Fibroblast of gingiva (primary cell): ENCODE data around the gene MRNIP.

ENCODE experiments used
- DNase-seq: peaks from one replicate; pipeline ENCODE4 v3.0.0-alpha.2; 2011; ENCODE audit warnings: low read depth

The MRNIP gene

DNA sequence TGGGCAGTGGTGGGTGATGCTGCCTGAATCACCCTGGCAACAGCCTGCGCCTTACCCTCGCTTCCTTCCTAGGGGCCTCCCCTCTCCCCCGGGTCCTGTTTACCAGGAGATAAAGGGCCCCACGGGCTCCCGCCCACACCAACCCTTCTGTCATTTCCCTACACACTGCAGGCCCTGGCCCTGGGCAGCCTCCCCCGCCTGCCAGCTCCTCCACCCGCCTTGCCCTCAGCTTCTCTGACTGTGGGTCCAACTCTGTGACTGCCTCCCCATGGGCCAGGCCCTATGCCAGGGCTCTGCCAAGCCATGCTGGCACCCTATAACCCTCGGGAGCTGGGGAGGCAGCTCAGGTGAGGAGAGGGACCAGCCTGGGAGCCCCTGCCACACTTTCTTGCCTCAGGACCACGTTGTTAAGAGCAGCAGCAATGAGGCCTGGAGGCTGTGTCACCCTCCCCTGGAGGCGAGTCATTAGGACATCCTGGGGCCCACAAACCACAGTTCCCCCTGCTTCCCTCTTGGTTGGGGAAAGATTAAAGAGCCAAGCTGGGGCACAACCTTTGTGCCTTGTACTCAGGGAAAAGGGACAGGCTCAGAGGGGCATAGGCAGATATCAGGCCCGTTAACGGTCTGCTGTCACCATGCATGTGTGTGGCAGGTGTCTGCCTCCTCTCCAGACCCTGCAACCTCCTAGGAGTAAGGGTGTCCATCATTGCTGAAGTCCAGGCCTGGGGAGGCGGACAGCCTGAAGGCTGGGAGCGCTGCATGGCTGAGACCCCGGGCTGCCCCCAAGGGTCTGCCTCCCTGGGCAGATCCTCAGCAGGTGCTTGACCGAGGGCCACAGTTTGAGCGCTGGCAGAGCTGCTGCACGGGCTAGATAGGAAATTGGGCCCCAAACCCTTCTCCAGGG, 54.7 kb downstream of the MRNIP start:
- no peak for DNase-seq

DNA sequence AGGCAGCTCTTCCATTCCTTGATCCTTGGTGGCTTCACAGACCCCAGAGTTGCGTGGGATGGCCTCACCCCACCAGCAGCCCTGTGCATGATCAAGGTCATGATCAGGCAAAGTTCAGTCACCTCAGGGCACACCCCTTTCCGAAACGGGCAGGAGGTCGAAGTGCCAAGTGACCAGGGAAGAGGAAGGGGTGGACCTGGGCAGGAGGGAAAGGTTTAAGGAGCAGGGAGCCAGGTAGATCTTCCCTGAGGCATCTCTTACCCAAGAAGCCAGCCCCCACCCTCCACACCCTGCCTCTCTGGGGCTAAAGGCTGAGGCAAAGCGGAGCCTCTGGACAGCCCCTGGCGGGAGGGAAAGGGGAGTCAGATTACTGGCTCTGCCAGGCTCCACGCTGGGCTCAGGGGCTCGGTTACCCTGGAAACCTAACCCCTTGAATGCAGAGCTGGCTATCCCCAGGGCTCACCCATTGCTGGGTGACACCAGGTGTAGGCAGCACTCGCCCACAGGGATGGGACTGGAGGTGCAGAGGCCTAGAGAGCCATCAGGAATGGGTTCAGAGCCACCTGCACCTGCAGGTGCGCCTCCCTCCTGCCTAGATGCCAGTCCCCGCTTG, 55.6 kb downstream of the MRNIP start:
- DNase-seq = no peak

DNA sequence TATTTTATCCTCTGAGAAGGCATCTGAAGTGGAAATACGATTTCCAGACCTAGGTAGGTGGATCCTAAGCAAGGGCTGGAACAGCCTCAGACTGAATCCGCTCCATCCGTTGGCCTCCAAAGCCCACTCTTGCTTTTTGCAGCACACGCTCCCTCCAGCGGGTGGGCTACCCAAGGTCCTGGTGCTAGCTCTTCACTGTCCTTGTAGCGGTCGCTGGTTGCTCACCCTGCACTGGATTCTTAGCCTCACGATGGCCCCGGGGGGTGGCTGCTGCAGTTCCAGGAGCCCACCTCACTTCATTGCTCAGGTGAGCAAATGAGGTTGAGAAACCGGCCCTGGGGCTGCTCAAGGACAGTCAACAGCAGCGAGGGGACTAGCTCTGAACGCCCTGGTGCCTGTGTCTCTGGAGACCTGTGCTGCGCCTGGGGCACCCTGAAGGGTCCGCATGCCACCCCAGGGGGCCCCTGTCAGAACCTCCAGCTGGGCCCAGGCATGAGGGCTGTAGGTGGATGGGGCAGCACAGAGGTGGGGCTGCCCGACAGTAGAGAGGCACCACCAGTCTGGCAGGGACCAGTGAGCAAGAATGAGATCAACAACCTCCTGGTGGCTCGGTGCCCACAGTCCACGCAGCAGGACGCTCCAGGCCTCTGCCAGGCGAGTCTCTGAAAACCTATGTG, 56.3 kb downstream of the MRNIP start:
- DNase-seq = no peak

DNA sequence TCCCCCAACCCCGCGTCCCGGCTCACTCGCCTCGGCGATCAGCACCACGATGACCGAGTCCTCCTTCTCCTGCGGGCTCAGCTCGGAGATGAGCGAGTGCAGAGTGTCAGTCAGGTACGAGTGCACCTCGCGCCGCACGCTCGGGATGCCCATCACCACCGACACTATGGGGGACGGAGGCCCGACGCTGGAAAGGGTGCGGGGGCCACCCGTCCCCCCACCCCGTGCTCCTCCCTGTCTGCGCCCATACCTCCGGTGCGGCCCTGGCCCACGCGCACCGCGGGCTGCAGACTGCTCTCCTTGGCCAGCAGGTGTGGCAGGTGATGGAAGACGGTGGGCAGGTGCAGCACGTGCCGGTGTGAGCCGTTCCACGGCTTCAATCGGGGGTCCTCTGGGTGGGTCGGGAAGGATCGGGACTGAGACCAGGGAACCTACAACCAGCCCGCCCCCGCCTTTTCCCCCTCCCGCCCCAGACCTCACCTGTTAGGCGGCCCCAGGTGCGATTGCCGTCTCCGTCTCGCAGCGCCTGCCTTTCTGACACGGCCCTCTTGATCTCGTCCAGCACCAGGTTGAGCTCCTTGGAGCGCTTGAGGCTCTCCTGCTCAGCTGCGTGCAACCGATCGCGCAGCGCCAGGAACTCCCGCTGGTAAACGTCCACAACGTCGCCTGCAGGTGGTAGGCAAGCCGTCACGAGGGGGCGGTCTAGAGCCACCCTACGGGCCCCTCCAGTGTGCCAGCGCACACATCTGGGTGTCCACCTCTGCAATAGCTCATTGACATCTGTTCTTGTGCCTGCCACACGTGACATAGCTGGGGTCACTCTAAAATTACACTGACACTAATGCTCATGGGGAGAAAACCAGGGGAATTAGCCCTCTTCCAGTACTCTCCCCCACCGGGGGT, 57.1 kb downstream of the MRNIP start:
- DNase-seq = peak; percentile 54

DNA sequence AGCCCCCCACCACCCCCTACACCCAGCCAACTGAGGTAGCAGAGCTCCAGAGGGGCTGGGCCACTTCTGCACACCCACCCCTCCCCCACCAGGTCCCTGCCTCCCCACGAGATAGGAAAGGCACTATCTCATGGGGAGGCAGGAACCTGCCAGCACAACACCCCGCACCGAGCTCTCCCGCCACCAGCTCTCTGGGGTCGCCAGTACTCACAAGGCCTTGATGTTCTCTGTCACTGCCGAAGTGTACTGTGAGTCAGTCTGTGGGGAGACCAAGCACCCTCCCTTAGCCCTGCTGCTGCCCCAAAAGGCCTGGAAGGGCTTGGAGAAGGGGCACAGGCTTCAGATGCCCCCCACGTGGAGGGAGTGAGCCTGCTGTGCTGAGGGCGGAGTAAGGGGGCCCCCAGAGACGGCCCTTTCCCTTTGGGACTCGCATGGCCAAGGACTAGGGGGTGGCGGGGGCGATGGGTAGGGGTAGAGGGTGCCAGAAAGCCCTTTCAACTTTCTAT, 57.9 kb downstream of the MRNIP start:
- no peak for DNase-seq

DNA sequence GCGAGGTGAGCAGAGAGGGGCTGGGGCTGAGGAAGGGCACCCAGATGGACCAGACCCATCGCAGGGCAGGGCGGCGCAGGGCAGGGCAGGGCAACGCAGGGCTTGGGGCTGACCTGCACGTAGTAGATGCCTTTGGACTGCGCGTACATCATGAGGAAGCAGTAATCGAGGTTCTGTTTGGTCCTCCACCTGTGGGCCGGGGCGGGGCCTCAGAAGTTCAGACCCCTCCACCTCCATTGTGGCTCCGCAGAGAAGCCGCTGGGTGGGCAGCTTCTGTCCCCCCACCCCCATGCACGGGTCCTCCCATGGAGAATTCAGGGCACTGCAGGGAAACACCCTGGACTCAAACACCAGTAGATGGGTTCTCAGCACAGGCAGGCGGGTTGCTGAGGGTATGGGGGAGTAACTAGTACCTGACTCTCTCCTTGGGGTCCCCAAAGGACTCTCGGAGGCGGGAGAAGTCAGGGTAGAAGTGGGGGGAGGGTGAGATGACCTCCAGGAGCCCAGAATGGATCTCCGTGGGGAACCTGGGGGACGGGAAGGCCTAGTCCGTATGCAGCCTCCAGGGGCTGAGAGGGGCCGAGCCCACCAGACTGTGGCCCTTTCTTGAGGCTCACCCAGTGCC, 58.4 kb downstream of the MRNIP start:
- no peak for DNase-seq

DNA sequence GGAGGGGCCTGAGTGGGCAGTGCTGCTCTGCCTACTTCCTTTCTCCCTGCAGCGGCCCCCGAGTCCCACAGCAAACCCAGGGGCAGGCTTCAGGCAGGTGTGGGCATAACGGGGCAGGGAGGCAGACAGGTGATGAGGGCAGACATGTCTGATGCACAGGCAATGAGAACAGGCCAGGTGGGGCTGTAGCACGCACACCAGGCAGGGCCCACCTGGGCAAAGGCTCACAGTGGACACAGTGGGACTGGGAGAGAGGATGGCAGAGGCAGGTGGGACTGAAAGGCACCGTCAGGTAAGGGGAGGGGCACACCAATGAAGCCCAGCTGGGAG, 59.0 kb downstream of the MRNIP start:
- no peak for DNase-seq

DNA sequence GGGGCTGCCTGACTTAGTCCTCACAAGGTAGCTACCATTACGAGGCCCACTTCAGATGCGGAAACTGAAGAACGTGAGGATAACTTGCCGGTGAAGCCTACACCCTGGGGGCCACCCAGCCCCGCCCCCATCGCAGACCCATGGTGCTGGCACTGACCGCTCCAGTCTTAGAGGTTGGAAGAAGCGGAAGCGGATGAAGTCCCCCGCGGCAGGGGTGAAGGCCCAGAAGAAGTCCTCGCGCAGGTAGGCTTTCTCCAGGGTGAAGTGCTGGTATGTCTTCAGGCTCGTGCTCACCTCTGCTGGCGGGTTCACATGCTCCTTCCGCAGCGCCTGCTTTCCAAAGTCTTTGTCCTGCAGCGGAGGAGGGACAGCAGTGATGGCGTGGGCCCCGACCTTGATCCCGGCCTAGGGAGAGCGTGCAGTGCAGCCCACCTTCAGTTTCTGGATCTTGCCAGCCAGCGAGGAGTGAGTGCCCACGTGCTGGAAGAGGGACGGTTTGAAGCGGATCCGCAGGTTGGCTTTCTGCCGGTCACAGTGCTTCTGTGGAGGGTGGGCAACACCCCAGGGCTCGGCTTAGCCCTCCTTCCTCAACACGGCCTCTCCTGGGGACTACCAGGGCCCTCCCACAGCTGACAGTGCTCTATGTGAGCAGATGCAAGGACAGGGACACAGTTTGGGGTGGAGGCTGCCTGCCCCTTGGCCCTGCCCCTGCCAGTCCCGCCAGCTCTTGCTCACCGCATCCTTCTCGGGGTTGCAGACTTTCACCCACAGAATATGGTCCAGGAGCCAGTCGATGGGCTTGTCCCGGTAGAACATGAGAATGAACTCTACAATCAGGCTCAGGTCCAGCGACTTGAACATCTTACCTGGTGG, 59.6 kb downstream of the MRNIP start:
- DNase-seq = no peak

DNA sequence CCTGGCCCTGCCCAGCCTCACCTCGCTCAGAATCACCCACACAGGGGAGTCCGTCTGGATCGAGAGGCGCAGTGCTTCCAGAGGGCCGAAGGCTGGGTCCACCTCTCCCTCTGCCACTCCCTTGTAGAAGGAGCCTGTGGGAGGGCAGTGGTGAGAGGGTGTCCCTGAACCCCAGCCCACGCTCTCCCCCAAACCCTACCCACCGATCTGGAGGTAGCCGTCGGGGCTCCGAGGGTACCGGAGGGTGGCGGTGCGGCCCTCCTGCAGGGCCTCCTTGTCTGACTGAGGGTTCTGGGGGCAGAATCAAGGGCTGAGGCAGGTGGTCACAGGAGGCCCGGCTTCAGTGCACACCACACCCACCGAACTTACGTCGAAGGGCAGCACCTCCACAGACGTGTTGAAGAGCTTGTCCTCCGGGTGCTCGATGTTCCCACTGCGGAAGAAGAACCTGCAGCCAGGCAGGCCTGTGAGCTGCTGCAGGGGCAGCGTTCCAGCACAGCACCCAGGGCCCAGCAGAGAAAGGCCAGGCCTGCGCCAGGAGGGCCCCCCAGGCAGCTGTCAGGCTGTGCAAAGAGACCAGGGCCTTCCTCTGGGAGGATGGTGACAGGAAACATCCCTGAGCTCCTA, 60.4 kb downstream of the MRNIP start:
- DNase-seq = no peak

DNA sequence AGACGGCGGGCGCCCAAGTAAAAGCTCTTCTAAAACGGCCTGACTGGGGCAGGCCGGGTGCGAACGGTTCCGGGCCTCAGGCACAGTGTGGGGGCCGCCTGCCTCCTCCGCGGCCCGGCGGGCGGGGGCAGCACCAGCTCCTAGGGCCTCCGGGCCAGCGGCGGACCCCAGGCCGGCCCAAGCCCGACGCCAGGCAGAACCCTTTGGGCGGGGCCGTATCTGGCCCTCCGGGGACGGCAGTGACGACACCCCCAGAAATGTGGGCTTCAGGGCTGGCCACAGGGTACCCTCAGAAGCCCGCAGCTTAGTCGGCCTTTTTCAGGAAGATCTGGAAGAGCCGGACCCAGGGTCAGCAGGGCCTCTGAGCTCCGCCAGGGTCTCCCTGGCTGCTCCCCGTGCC, 60.9 kb downstream of the MRNIP start:
- no peak for DNase-seq

DNA sequence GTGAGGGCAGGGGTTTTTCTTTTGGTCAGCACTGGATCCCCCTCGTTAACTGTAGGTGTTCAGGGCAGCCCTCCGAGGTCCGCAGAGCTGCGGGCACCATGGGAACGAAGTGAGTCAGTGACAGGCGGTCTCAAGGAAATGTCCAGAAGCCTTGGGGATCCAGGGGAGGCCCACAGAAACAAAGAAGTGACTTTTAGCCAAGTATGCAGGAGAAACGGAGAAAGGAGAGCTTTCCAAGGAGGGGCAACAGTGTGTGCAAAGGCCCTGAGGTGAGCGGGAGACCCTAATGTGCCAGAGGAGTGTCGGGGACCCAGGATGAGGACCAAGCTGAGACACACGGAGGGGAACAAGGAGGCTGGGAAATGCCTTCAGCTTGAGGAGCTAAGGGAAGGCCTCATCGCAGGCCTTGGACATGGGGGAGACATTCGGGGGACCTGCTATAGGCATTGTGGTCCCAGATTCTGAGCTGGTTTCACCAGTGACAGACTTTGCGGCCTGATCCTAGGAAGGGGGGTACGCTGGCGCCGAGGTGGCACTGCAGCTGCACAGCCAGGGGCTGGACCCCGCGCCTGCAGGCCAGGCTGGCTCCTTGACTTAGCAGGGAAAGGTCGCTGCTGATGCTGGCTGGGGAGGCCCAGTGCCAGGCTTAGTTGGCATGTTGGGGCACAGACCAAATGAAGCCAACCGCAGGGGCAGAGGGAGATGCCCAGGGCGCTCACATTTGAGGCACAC, 61.6 kb downstream of the MRNIP start:
- DNase-seq = no peak

DNA sequence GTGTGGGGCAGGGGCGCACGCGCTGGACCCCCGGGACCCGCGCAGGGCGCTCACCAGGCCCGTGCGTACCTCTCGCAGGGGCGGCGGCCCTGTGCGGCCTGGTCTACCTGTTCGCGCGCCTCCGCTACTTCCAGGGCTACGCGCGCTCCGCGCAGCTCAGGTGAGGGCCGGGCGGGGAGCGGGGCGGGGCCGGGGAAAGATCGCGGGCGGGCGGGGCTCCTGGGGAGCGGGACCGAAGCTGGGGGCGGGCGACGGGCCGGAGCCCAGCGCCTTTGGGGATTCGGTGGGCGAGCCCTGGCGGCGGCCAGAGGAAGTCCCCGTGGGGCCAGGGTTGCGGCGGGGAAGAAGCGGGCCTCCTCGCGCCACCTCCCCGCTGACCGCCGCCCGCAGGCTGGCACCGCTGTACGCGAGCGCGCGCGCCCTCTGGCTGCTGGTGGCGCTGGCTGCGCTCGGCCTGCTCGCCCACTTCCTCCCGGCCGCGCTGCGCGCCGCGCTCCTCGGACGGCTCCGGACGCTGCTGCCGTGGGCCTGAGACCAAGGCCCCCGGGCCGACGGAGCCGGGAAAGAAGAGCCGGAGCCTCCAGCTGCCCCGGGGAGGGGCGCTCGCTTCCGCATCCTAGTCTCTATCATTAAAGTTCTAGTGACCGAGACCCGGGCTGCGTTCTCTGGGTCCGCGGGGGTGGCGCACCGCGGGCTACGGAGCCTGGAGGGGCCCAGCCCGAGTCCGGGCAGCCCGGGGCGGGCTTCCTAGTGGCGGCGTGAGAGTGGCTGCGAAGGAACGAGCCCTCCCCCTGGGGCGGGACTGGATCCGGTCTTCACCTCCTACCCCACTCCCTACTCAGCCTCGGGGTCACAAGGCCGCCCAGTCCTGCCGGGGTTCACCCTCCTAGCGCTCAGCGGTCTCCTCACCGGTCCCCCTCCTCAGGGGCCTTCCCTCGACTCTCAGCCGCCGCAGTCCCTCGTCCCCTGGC, 62.5 kb downstream of the MRNIP start:
- peak; percentile 79 for DNase-seq

DNA sequence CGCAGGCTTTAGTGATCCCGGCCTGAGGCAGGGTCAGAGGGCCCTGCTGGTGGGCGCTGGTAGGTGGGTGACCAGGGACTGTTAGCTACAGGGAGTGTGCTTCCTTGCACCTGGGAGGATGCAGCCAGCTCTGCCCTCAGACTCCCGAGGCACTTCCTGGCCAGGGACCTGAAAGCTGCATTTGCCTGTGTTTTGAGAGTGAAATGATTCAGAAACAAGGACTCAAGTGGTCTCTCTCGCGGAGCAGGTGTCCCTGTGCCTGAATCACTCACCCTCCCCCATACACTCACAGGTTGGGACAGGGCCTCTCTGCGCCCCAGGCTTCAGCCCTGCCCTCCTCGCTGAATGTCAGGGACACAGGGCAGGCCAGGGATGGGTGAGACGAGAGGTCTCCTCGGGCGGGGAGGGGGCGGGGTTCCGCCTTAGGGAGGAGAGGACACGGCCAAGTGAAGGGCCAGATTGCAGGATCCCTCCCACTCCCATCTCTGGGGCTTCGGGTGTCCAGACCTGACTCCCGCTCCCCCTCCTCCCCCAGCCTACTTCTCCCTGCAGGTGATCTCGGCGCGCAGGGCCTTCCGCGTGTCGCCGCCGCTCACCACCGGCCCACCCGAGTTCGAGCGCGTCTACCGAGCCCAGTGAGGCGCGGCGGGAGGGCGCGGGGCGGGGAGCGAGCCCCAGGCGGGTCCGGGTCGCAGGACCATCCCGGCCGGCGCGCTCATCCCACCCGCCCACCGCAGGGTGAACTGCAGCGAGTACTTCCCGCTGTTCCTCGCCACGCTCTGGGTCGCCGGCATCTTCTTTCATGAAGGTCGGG, 63.4 kb downstream of the MRNIP start:
- no peak for DNase-seq

DNA sequence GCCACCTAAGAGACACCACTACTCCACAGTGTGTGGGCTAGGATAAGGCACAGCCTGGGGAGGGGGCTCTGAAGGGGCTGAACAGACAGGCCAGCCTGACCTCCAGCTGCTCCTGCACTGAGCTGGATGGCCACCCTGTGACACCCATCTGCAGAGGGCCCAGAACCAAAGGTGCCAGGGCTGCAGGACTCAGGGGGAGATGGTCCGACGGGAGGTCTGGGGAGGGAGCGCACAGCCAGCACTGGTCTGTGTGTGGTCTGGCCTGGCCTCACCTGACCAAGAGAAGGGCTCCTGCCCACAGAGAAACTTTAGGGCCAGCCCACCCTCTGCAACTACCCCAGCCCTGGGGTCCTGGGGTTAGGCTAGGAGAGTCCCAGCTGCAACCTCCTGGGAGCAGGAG, 64.0 kb downstream of the MRNIP start:
- DNase-seq = no peak

DNA sequence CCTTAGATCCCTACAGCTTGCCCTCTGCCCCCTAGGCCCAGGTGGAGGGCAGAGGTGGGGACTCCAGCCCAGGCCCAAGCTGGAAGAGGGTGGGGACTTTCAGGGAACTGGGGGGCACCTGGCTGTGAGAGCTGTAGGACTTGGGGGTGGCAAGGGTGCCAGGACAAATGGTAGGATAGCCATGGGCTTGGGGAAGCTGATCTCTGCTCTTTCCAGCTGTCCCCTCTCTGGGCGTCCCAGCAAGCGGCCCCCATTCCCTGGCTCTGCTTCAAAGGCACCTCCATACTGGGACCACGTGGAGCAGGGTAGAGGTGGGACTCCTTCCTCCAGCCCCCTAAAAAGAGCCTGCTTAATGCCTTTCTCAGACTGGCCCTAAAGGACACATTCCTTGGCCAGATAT, 64.4 kb downstream of the MRNIP start:
- DNase-seq = no peak

DNA sequence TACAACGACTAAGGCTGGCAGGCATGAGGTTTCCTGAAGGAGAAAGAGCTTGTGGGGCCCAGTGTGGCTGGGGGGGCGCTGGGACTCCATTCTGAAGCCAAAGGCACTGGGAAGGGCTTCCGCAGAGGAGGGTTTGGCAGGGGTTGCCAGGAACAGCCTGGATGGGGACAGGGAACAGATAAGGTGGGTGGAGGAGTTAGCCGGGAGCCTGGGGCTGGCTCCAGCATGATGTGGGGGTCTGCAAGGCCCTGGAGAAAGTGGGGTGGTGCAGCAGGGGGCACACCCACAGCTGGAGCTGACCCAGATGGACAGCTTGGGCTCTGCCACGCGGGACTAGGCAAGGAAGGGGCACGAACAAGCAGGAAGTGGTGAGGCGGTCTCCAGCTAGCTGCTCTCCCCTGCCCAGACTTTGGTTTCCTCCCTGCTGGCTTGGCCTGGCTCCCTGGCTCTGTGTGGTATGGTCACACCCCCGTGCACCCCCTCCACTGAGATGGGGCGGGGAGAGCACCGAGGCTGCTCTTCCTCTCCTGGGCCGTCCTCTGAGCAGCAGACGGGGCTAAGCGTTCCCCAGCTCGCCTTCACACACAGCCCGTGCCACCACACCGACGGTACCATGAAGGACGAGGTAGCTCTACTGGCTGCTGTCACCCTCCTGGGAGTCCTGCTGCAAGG, 65.0 kb downstream of the MRNIP start, which contains the start of gene LTC4S:
TSS of gene LTC4S (plus strand) at position 519 of the 672 bp plus-strand sequence. CDS start at position 614, 95 bp downstream.
- peak; percentile 45 for DNase-seq
